Ishikawa (cell line): ENCODE measurements around the gene VAMP8.

Experiments
- CEBPB ChIP-seq: IDR thresholded peaks from 2 replicates; pipeline ENCODE4 v1.6.1; 2012
- CREB1 ChIP-seq: IDR thresholded peaks from 2 replicates; pipeline ENCODE4 v1.6.1; 2012; ENCODE audit warnings: low read depth
- EGR1 ChIP-seq: IDR thresholded peaks from 2 replicates; pipeline ENCODE4 v1.6.1; 2012
- EP300 ChIP-seq: IDR thresholded peaks from 2 replicates; pipeline ENCODE4 v1.6.1; 2012; ENCODE audit warnings: borderline replicate concordance
- FOXM1 ChIP-seq: IDR thresholded peaks from 2 replicates; pipeline ENCODE4 v1.6.1; 2012; ENCODE audit warnings: low read depth, borderline replicate concordance
- NFIC ChIP-seq: IDR thresholded peaks from 2 replicates; pipeline ENCODE4 v1.6.1; 2012
- RAD21 ChIP-seq: IDR thresholded peaks from 2 replicates; pipeline ENCODE4 v1.6.1; 2012; ENCODE audit warnings: low read depth
- TAF1 ChIP-seq: IDR thresholded peaks from 2 replicates; pipeline ENCODE4 v1.6.1; 2012; ENCODE audit warnings: low read depth, mild to moderate bottlenecking
- TCF12 ChIP-seq: IDR thresholded peaks from 2 replicates; pipeline ENCODE4 v1.6.1; 2012; ENCODE audit warnings: low read depth
- TEAD4 ChIP-seq: IDR thresholded peaks from 2 replicates; pipeline ENCODE4 v1.6.1; 2012
- YY1 ChIP-seq: IDR thresholded peaks from 2 replicates; pipeline ENCODE4 v1.6.1; 2012; ENCODE audit warnings: low read depth
- ZBTB7A ChIP-seq: IDR thresholded peaks from 2 replicates; pipeline ENCODE4 v1.6.1; 2012; ENCODE audit warnings: low read depth
- TF ChIP-seq, protein P1 (sequence below): IDR thresholded peaks from 2 replicates; pipeline ENCODE4 v1.6.1; 2012
- TF ChIP-seq, protein P2 (sequence below): IDR thresholded peaks from 2 replicates; pipeline ENCODE4 v1.6.1; 2012; ENCODE audit warnings: low read depth, mild to moderate bottlenecking
- TF ChIP-seq, protein P3 (sequence below): IDR thresholded peaks from 2 replicates; pipeline ENCODE4 v1.6.1; 2012

The VAMP8 gene

DNA sequence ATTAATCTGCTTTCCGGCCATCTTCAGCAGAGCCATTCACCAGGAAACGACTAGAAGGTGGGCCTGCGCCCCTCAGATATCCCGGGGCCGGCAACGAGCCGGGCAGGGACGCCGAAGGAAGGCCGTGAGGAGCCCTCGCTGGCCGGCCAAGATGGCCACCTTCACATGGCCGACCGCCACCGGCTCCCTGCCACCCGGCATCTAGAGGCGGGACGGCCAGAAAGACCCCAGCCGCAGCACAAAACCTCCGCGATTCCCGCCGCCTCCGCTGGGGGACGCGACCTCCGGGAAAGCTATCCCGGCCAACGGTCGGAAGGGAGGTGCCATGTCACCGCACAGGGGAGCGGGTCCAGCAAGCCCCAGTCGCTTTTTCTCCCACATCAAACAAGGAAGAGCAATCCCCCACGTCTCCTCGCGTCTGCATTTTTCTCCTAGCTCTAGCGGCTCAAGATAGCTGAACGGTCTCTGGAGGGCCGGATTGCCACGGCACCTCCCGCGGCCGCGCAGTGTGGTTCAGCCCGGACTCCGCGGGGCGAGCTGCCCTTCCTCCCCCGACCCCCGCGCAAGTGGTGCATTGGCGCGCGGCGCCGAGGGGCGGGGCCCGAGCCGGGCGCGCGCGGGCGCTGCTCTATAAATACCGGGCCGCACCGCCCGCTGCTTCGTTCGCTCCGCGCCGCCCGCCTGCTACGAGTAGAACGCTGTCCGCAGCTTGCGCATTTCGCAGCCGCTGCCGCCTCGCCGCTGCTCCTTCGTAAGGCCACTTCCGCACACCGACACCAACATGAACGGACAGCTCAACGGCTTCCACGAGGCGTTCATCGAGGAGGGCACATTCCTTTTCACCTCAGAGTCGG, 38.7 kb upstream of the VAMP8 start, which contains the start of gene MAT2A:
MAT2A (plus strand) TSS at position 662 of the 854 bp plus-strand sequence; CDS start at position 782, 120 bp downstream.
- TF ChIP-seq EP300 (peak; percentile 64; the same call in 1 of the 2 replicates), NFIC (no peak; the same call in 1 of the 2 replicates), YY1 (peak; percentile 92), FOXM1 (no peak), CREB1 (no peak), TAF1 (peak; percentile 75), ZBTB7A (peak; percentile 91), RAD21 (peak; percentile 32; the same call in 1 of the 2 replicates), EGR1 (no peak; the same call in 1 of the 2 replicates), CEBPB (no peak), TCF12 (no peak; the same call in 1 of the 2 replicates), TEAD4 (no peak; the same call in 1 of the 2 replicates)
- TF ChIP-seq, protein P1, sequence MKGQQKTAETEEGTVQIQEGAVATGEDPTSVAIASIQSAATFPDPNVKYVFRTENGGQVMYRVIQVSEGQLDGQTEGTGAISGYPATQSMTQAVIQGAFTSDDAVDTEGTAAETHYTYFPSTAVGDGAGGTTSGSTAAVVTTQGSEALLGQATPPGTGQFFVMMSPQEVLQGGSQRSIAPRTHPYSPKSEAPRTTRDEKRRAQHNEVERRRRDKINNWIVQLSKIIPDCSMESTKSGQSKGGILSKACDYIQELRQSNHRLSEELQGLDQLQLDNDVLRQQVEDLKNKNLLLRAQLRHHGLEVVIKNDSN: no peak
- TF ChIP-seq, protein P2, sequence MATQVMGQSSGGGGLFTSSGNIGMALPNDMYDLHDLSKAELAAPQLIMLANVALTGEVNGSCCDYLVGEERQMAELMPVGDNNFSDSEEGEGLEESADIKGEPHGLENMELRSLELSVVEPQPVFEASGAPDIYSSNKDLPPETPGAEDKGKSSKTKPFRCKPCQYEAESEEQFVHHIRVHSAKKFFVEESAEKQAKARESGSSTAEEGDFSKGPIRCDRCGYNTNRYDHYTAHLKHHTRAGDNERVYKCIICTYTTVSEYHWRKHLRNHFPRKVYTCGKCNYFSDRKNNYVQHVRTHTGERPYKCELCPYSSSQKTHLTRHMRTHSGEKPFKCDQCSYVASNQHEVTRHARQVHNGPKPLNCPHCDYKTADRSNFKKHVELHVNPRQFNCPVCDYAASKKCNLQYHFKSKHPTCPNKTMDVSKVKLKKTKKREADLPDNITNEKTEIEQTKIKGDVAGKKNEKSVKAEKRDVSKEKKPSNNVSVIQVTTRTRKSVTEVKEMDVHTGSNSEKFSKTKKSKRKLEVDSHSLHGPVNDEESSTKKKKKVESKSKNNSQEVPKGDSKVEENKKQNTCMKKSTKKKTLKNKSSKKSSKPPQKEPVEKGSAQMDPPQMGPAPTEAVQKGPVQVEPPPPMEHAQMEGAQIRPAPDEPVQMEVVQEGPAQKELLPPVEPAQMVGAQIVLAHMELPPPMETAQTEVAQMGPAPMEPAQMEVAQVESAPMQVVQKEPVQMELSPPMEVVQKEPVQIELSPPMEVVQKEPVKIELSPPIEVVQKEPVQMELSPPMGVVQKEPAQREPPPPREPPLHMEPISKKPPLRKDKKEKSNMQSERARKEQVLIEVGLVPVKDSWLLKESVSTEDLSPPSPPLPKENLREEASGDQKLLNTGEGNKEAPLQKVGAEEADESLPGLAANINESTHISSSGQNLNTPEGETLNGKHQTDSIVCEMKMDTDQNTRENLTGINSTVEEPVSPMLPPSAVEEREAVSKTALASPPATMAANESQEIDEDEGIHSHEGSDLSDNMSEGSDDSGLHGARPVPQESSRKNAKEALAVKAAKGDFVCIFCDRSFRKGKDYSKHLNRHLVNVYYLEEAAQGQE: no peak
- TF ChIP-seq, protein P3, sequence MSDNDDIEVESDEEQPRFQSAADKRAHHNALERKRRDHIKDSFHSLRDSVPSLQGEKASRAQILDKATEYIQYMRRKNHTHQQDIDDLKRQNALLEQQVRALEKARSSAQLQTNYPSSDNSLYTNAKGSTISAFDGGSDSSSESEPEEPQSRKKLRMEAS: peak; percentile 81

DNA sequence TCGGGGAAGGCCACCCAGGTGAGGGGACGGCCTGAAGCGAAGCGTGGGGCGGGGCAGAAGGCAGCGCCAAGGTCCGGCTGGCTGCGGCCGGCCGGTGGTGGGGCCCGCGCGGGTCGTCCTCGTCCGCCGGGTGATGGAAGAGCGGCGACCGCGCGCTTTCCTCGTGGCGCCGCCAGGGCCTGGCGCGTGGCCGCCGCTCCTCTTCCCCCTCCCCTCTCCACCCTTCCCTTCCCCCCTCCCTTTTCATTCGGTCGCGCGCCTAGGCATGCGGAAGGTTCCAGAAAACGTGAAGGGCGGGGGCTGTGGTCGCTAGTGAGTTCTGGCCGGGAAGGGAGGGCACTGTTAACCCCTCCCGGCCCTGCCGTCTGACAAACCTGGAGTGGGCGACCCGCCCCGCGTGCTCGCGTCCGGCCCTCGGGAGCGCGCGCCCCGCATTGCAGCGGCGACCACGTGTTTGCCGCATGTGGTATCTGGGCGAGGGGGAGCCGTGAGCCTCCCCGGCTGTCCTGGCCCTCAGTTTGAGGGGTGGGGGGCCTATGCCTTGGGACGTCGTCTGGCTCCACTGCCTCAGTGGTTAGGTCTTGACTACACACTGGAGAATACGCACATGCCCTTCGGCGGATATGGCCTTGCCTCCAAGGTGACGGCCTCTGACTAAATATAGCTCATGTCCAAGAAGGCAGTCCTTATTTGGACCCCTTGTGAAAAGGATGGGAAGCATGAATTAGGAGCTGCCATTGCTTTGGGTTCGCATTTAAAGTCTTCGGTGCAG, 37.8 kb upstream of the VAMP8 start:
- TF ChIP-seq, protein P2: no peak
- TF ChIP-seq TCF12 (no peak), EP300 (no peak), NFIC (no peak), TAF1 (no peak), ZBTB7A (no peak), EGR1 (no peak), FOXM1 (no peak), CREB1 (no peak), TEAD4 (peak; percentile 14; the same call in 1 of the 2 replicates), CEBPB (no peak), YY1 (no peak), RAD21 (no peak)
- TF ChIP-seq, protein P3: peak; percentile 97
- TF ChIP-seq, protein P1: peak; percentile 67

DNA sequence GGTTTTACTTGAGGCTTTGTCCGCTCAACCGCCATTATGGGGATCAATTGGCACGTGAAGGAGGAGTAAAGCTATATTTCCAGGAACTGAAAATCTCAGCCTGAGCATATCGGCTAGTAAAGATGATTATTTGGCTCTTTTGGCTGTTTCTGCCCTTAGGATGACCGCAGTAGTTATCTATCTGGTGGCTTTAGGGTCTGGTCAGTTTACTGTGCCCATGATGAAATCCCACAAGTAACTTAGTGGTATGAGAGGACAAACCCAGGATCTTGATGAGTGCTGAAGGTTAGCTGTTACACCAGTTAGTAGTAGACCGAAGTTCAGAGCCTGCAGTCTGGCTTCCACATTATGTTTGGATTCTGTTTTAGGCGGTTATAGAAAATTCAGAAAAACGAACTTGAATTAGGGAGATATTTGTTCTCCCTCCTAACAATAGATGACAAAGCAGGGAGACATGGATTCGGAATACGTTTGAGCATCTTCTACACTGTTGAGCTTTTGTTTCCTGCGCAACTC, 37.2 kb upstream of the VAMP8 start:
- no peak for TF ChIP-seq NFIC
- TF ChIP-seq, protein P1: no peak
- peak; percentile 4; the same call in 1 of the 2 replicates for TF ChIP-seq TAF1
- TF ChIP-seq, protein P3: no peak
- peak; percentile 62 for TF ChIP-seq YY1

DNA sequence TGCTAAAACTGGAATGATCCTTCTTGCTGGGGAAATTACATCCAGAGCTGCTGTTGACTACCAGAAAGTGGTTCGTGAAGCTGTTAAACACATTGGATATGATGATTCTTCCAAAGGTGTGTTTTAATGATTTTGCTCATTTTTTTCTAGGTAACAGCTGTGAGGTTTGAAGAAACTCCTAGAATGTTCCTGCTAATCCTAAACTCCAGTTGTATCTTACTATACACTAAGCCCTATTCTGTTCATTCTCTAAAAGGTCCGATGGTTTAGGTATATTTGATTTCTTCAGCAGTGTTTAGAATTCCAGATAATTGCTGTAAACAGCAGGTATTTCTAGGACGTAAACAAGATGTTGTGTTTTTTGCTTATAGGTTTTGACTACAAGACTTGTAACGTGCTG, 36.1 kb upstream of the VAMP8 start:
- no peak for TF ChIP-seq EGR1
- TF ChIP-seq FOXM1: no peak
- TF ChIP-seq EP300: no peak
- TF ChIP-seq, protein P2: no peak
- no peak for TF ChIP-seq TAF1
- no peak for TF ChIP-seq TEAD4
- no peak for TF ChIP-seq CREB1
- TF ChIP-seq RAD21: no peak
- TF ChIP-seq NFIC: no peak
- no peak for TF ChIP-seq TCF12
- no peak for TF ChIP-seq ZBTB7A
- TF ChIP-seq YY1: no peak
- TF ChIP-seq, protein P3: no peak
